Activated effector memory CD4-positive, alpha-beta T cell treated with anti-CD3 and anti-CD28 coated beads, Interleukin-2, amount 50 U/mL, for 16 hours (primary cell): ENCODE data around the gene ITSN1.
"Not testable (repeated sequence)": the region's sequence is repeated elsewhere in the genome, so short reads cannot be mapped to it uniquely, and the experiment has no call there.

Source experiments
- DNase-seq: peaks from one replicate; pipeline ENCODE4 v3.0.0-alpha.2; 2020

ITSN1 gene

DNA sequence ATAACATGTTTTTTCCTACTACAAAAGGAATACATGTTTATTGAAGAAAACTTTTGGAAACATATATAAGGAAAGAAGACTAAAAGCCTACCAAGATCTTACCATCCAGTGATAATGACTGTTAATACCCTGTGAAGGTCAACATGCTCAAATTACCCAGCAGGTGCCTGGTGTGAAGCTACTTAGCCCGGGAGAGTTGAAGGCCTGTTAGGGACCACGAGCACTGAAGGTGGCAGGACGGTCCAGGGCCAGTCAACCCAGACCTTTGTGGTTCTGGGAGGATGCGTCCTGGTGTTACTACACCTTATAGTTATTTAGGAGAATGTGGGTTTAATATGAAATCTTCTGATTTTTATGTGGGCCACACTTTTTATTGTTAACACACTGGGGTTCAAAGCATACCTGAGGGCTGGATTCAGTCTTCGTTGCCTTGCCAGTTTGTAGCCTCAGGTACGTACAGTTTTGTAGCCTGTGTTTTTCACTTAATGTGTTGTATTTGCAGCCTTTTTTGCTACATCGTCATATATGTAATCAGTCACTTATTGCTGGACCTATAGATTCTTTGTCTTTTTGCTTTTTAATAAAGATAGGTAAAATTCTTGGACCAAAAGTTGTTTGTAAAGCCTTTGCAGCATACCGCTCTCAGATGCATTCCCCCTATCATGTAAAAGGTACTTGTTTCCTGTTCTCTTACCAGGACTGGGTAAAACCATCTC lies 9.8 kb downstream of the ITSN1 start:
- no peak for DNase-seq

- DNase-seq = no peak
Measured at GRCh38 chr21:33654412-33654811, 12.1 kb downstream of the ITSN1 start.

DNA sequence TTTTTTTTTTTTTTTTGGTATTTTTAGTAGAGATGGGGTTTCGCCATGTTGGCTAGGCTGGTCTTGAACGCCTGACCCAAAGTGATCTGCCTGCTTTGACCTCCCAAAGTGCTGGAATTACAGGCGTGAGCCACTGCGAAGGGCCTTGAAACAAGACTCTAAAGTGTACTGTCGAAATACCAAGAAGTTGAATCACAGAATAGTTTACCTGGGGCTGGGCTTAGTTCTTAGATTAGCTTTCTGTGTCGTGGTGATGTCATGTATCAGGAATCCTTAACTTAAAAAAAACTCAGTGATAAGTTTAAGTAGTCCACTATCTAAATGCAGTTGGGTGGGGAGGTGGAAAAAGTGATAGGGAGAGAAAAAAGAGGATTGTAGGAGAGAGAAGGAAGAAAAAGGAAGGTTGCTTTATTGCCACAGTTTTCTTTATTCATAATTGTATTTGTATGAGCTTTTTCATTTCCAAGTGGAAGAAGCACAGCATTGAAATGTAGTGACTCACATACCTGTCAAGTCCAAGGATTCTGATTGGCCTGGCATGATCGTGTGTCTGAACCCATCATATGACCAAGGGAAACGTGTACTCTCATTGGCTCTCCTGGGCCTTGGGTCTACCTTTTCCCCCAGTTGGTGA lies 13.4 kb downstream of the ITSN1 start:
- no peak for DNase-seq

- no peak for DNase-seq
Measured at GRCh38 chr21:33657124-33657820, 15.0 kb downstream of the ITSN1 start.

DNA sequence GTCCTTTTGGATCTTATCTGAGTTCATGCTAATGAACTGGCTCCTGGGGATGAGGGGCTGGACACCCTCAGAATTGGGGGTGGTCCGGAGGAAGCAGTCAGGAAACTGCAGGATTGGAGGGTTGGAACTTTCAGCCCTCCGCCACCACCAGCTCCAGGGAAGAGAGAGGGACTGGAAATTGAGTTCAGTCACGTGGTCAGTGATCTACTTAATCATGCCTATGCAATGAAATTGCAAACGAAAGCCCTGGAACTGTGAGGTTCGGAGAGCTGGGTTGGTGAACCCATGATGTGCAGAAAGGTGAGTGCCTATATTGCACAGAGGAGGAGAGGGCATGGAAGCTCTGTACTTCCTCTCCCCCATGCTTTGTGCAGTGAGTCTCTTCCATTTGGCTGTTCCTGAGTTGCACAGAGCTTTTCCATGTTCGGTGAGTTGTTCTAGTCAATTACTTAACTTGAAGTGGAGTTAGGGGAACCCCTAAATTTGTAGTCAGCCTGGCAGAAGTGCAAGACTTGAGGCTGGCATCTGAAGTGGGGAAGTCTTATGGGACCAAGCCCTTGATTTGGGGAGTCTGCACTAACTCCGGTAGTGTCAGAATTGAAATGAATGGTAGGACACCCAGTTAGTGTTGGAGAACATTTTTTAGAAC lies 16.7 kb downstream of the ITSN1 start:
- no peak for DNase-seq

- DNase-seq = no peak
Measured at GRCh38 chr21:33659568-33659949, 17.3 kb downstream of the ITSN1 start.

DNA sequence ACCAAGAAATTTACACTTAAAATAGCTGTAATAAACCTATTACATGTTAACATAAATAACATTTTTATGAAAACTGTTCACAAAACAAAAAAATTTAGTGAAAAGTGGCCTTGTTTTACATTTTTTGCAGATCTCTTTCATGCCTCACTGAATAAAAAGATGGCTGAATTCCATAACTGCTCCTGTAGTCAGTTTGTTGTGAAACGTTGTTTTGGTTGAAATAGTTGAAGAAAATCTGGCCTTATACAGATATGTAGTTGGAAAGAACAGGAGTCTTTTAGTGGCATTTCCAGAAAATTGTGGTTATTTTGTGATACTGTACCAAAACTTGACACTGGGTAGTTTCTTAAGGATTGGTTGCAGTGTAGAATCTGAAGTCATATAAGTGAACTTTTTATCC lies 18.1 kb downstream of the ITSN1 start:
- no peak for DNase-seq

- no peak for DNase-seq
Measured at GRCh38 chr21:33661146-33661545, 18.8 kb downstream of the ITSN1 start.

DNA sequence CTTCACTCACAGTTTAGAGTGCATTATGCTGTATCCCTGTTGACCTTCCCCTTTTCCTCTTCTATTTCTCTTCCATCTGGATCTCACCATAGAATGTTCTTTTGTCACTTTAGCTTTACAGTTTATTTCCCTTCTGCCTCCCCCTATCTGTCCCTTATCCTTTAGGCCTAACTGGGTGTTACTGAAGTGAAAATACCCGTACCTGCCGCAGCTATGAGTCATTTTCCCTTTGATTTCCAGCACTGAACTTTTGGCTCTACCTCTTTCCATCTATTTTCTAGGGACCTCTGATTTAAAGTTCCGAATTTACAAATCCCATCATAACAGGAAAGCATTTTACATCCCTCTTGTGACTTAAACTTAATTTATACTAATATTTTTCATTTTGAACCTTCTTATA lies 19.7 kb downstream of the ITSN1 start:
- no peak for DNase-seq

DNA sequence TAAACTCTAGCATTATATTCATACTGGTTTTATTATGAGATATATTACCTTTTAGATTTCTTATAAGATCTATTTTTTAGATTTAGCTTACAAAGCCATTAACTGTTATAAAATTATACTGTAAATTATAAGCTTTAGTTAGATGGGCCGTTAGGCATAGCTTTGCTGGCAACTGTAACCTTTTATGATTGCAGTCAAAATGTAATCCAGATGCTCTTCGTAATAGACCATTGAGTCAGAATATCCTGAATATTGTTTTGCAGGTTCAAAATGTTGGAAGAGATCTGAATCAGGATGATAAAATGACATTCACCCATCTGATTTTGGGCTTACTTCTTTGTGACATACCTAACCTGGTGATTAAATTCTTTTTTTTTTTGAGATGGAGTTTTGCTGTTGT lies 20.9 kb downstream of the ITSN1 start:
- no peak for DNase-seq

GRCh38 chr21:33664135-33664534 lies 21.8 kb downstream of the ITSN1 start:
- no peak for DNase-seq

DNA sequence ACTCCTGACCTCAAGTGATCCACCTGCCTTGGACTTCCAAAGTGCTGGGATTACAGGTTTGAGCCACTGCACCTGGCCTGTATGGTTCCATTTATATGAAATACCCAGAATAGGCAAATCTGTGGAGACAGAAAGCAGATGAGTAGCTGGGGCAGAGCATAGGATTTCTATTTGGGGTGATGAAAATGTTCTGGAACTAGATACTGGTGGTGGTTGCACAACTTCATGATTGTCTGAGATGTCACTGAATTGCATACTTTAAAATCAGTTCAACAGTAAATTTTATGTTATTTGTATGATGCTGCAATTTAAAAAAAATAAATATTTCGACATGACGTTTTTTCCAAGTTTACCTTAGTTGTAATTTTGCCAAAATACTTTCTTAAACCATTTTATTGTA lies 23.9 kb downstream of the ITSN1 start:
- DNase-seq = no peak

- DNase-seq = no peak
Measured at GRCh38 chr21:33667636-33668035, 25.3 kb downstream of the ITSN1 start.

GRCh38 chr21:33668180-33668579 lies 25.9 kb downstream of the ITSN1 start:
- DNase-seq = no peak

- no peak for DNase-seq
Measured at GRCh38 chr21:33668620-33669019, 26.3 kb downstream of the ITSN1 start.

- no peak for DNase-seq
Measured at GRCh38 chr21:33670076-33670978, 28.0 kb downstream of the ITSN1 start.

GRCh38 chr21:33673473-33673872 lies 31.2 kb downstream of the ITSN1 start:
- no peak for DNase-seq

- DNase-seq = no peak
Measured at GRCh38 chr21:33674226-33674625, 31.9 kb downstream of the ITSN1 start.

GRCh38 chr21:33676666-33677065 lies 34.4 kb downstream of the ITSN1 start:
- not testable (repeated sequence) for DNase-seq

- no peak for DNase-seq
Measured at GRCh38 chr21:33677450-33677849, 35.1 kb downstream of the ITSN1 start.

GRCh38 chr21:33680870-33681269 lies 38.6 kb downstream of the ITSN1 start:
- no peak for DNase-seq

GRCh38 chr21:33682992-33683627 lies 40.8 kb downstream of the ITSN1 start:
- no peak for DNase-seq
